WTC11 (cell line): ENCODE data around the gene POLDIP3. TPM values are rescaled to one million over a fixed set of nuclear protein-coding genes. Genes with fewer than 3 reads are reported as not detected.
"Not testable (repeated sequence)": the region's sequence is repeated elsewhere in the genome, so short reads cannot be mapped to it uniquely, and the experiment has no call there.

Source experiments
- ATAC-seq: fragments of 200-7000 bp; cut with Tn5 transposase; 2 replicates; pipeline ENCODE4 v1.10.0; 2021; ENCODE audit warnings: mild to moderate bottlenecking, moderate library complexity
- CTCF ChIA-PET: fragments of 300-600 bp; sonication (Branson Sonifier 250); formaldehyde crosslinking; loops from one replicate; lab custom pipeline; 2021; ENCODE audit warnings: antibody characterized with exemption; lab: Charles Lee
- POLR2A ChIA-PET: fragments of 350-600 bp; sonication (Branson Sonifier 250); formaldehyde crosslinking; loops from one replicate; lab custom pipeline; 2021; ENCODE audit warnings: antibody characterized with exemption; lab: Charles Lee
- DNase-seq: peaks from one replicate; pipeline ENCODE4 v3.0.0; 2021; ENCODE audit warnings: low spot score
- H3K27ac Mint-ChIP-seq: 2 replicates; pipeline ENCODE4 v1.8.0; 2021; ENCODE audit warnings: mixed read lengths
- H3K27me3 Mint-ChIP-seq: 2 replicates; pipeline ENCODE4 v1.8.0; 2021; ENCODE audit warnings: low read depth, mild to moderate bottlenecking, moderate library complexity, mixed read lengths
- H3K36me3 Mint-ChIP-seq: 2 replicates; pipeline ENCODE4 v1.8.0; 2021; ENCODE audit warnings: mixed read lengths
- H3K4me1 Mint-ChIP-seq: 2 replicates; pipeline ENCODE4 v1.8.0; 2022; ENCODE audit warnings: mixed read lengths
- H3K4me3 Mint-ChIP-seq: 2 replicates; pipeline ENCODE4 v1.8.0; 2021; ENCODE audit warnings: mild to moderate bottlenecking, moderate library complexity, mixed read lengths
- H3K9me3 Mint-ChIP-seq: 2 replicates; pipeline ENCODE4 v1.8.0; 2021; ENCODE audit warnings: mixed read lengths
- ARID4B ChIP-seq: sonication (generic); formaldehyde crosslinking; IDR thresholded peaks from 2 replicates; pipeline ENCODE4 v1.8.0; 2023; ENCODE audit warnings: missing genetic modification reagents, mild to moderate bottlenecking, borderline replicate concordance
- ATF2 ChIP-seq: sonication (generic); formaldehyde crosslinking; IDR thresholded peaks from 2 replicates; pipeline ENCODE4 v1.8.1; 2022; ENCODE audit warnings: low read depth, missing genetic modification reagents, borderline replicate concordance
- CREM ChIP-seq: sonication (generic); formaldehyde crosslinking; IDR thresholded peaks from 2 replicates; pipeline ENCODE4 v1.8.1; 2022; ENCODE audit warnings: mild to moderate bottlenecking, missing genetic modification reagents, moderate library complexity
- FOXJ3 ChIP-seq: sonication (generic); formaldehyde crosslinking; IDR thresholded peaks from 2 replicates; pipeline ENCODE4 v1.9.0; 2021; ENCODE audit warnings: missing genetic modification reagents, mild to moderate bottlenecking, borderline replicate concordance
- IRF2 ChIP-seq: sonication (generic); formaldehyde crosslinking; IDR thresholded peaks from 2 replicates; pipeline ENCODE4 v1.8.0; 2022; ENCODE audit warnings: low read depth, missing genetic modification reagents, borderline replicate concordance
- JAZF1 ChIP-seq: fragments of 250-450 bp; sonication (Bioruptor Pico); IDR thresholded peaks from 2 replicates; pipeline ENCODE4 v1.9.0; 2021; ENCODE audit warnings: moderate library complexity, mild to moderate bottlenecking, inconsistent platforms
- KAT7 ChIP-seq: sonication (generic); formaldehyde crosslinking; IDR thresholded peaks from 2 replicates; pipeline ENCODE4 v1.8.1; 2023; ENCODE audit warnings: missing genetic modification reagents, mild to moderate bottlenecking, borderline replicate concordance
- MXD4 ChIP-seq: fragments of 250-450 bp; sonication (Bioruptor Pico); IDR thresholded peaks from 2 replicates; pipeline ENCODE4 v1.8.0; 2021; ENCODE audit warnings: mild to moderate bottlenecking, moderate library complexity, borderline replicate concordance
- NFYB ChIP-seq: sonication (generic); formaldehyde crosslinking; conservative IDR thresholded peaks from 2 replicates; pipeline ENCODE4 v1.8.0; 2022; ENCODE audit warnings: low read depth, missing genetic modification reagents
- NR1H2 ChIP-seq: sonication (generic); formaldehyde crosslinking; IDR thresholded peaks from 2 replicates; pipeline ENCODE4 v1.9.0; 2021; ENCODE audit warnings: mild to moderate bottlenecking, moderate library complexity, missing genetic modification reagents
- SP1 ChIP-seq: sonication (generic); formaldehyde crosslinking; conservative IDR thresholded peaks from 2 replicates; pipeline ENCODE4 v1.8.1; 2022; ENCODE audit warnings: missing genetic modification reagents
- TCF7 ChIP-seq: sonication (generic); formaldehyde crosslinking; IDR thresholded peaks from 2 replicates; pipeline ENCODE4 v1.8.0; 2022; ENCODE audit warnings: mild to moderate bottlenecking, low read depth, missing genetic modification reagents, moderate library complexity
- ZBTB43 ChIP-seq: sonication (generic); formaldehyde crosslinking; IDR thresholded peaks from 2 replicates; pipeline ENCODE4 v1.8.1; 2023; ENCODE audit warnings: mild to moderate bottlenecking, missing genetic modification reagents
- ZNF121 ChIP-seq: sonication (generic); formaldehyde crosslinking; IDR thresholded peaks from 2 replicates; pipeline ENCODE4 v1.8.0; 2023; ENCODE audit warnings: missing genetic modification reagents
- ZNF232 ChIP-seq: sonication (generic); formaldehyde crosslinking; IDR thresholded peaks from 2 replicates; pipeline ENCODE4 v1.8.0; 2022; ENCODE audit warnings: mild to moderate bottlenecking, missing genetic modification reagents
- ZNF512 ChIP-seq: sonication (generic); formaldehyde crosslinking; IDR thresholded peaks from 2 replicates; pipeline ENCODE4 v1.8.1; 2022; ENCODE audit warnings: missing genetic modification reagents, borderline replicate concordance
- ZNF671 ChIP-seq: fragments of 250-450 bp; sonication (Bioruptor Pico); IDR thresholded peaks from 2 replicates; pipeline ENCODE4 v1.8.0; 2021; ENCODE audit warnings: mild to moderate bottlenecking
- total RNA-seq: library from RNA; stranded (reverse); gene quantifications from 3 replicates; pipeline ENCODE4 v1.2.3, GENCODE V29; 2021
- TF ChIP-seq, protein P1 (sequence below): sonication (generic); formaldehyde crosslinking; IDR thresholded peaks from 2 replicates; pipeline ENCODE4 v1.8.0; 2022; ENCODE audit warnings: mild to moderate bottlenecking, missing genetic modification reagents
- TF ChIP-seq, protein P2 (sequence below): sonication (generic); formaldehyde crosslinking; IDR thresholded peaks from 2 replicates; pipeline ENCODE4 v1.8.1; 2022; ENCODE audit warnings: mild to moderate bottlenecking, missing genetic modification reagents, moderate library complexity, borderline replicate concordance
- TF ChIP-seq, protein P3 (sequence below): sonication (generic); formaldehyde crosslinking; conservative IDR thresholded peaks from 2 replicates; pipeline ENCODE4 v1.8.1; 2022; ENCODE audit warnings: mild to moderate bottlenecking, missing genetic modification reagents

Gene POLDIP3
- total RNA-seq, 1 experiment from 2014 or later = 73.2 TPM

DNA sequence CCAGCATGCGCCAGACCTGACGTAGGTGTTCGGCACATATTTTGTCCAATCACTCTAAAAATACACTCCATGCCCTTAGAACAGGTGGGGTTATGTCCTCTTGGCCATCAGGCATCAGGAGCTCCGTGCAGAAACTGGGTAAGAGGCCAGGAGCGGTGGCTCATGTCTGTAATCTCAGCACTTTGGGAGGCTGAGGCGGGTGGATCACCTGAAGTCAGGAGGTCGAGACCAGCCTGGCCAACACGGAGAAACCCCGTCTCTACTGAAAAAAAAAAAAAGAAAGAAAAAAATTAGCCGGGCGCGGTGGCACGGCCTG, 1.1 kb upstream of the POLDIP3 start:
- CTCF ChIA-PET = interaction anchor here (0.5 to 3.0 kb wide), 4 partner anchors 34 to 179 kb away, joined by 3 to 7 read pairs (median 6); partner anchors contain the start of gene CYB5R3
- ATAC-seq, H3K9me3 Mint-ChIP-seq: not testable (repeated sequence)

DNA sequence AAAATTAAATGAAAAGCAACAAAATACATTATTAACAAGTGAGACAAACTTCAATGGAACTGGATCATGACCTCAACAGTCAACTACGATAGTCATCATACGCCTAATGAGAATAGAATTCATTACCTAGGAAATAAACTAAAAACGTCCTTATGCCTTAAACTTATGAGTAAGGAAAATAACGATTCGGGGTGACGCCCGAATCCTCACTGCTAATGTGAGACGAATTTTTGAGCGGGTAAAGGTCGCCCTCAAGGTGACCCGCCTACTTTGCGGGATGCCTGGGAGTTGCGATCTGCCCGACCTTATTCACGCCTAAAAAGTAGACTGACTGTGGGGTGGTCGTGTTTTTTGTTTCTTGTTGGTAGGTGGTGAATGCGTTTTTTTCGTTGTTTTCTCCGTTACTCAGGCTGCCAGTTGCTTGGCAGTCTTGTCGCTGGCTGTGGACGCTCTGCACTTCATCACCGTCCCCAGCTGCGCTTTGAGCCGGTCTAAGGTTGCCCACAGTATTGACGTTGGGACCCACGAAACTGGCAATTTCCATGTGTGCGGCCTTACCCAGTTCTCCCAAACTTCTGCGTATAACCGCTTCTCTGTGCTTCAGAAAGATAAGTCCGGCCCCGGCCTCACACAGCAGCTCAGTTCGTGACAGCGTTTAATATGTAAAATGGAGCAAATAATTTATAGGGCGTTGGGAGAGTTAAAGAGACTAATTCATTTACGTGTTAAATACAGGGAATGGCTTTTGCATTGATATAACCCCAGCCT, 593 bp upstream of the POLDIP3 start:
- ATAC-seq (peak; percentile 88), DNase-seq (peak; percentile 78)
- H3K36me3 Mint-ChIP-seq = peaks cover 18% of the 10 kb centered on the region
- H3K9me3 Mint-ChIP-seq = no peaks in the 10 kb centered on the region
- H3K27ac Mint-ChIP-seq = peak overlapping the region; percentile 100
- ChIA-PET CTCF (interaction anchor here (0.6 to 3.0 kb wide), 6 partner anchors 8 to 573 kb away, joined by 3 to 7 read pairs (median 5); partner anchors contain the start of gene CYB5R3), POLR2A (interaction anchor here (0.6 to 1.5 kb wide), 5 partner anchors 40 to 253 kb away, joined by 3 to 5 read pairs (median 3); no protein-coding TSS in a partner anchor)
- H3K27me3 Mint-ChIP-seq = no peaks in the 10 kb centered on the region
- H3K4me1 Mint-ChIP-seq = peaks cover 32% of the 10 kb centered on the region
- peak overlapping the region; percentile 90 for H3K4me3 Mint-ChIP-seq
- TF ChIP-seq IRF2 (CRISPR knock-in tag) (no peak), SP1 (CRISPR knock-in tag) (peak; percentile 67; the same call in 1 of the 2 replicates), ATF2 (CRISPR knock-in tag) (peak; percentile 40; the same call in 1 of the 2 replicates), ARID4B (CRISPR knock-in tag) (peak; percentile 95), NFYB (no peak; the same call in 1 of the 2 replicates), ZNF512 (CRISPR knock-in tag) (no peak), KAT7 (CRISPR knock-in tag) (peak; percentile 98), ZNF671 (CRISPR knock-in tag) (peak; percentile 100), ZBTB43 (CRISPR knock-in tag) (peak; percentile 88; the same call in 1 of the 2 replicates), ZNF121 (CRISPR knock-in tag) (peak; percentile 39; the same call in 1 of the 2 replicates), MXD4 (no peak), ZNF232 (CRISPR knock-in tag) (peak; percentile 81; the same call in 1 of the 2 replicates), TCF7 (CRISPR knock-in tag) (no peak), CREM (CRISPR knock-in tag) (peak; percentile 91), NR1H2 (CRISPR knock-in tag) (peak; percentile 88), JAZF1 (CRISPR knock-in tag) (peak; percentile 93), FOXJ3 (CRISPR knock-in tag) (peak; percentile 96)
- TF ChIP-seq, protein P1, sequence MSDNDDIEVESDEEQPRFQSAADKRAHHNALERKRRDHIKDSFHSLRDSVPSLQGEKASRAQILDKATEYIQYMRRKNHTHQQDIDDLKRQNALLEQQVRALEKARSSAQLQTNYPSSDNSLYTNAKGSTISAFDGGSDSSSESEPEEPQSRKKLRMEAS (CRISPR knock-in tag) = peak; percentile 75; the same call in 1 of the 2 replicates
- TF ChIP-seq, protein P2, sequence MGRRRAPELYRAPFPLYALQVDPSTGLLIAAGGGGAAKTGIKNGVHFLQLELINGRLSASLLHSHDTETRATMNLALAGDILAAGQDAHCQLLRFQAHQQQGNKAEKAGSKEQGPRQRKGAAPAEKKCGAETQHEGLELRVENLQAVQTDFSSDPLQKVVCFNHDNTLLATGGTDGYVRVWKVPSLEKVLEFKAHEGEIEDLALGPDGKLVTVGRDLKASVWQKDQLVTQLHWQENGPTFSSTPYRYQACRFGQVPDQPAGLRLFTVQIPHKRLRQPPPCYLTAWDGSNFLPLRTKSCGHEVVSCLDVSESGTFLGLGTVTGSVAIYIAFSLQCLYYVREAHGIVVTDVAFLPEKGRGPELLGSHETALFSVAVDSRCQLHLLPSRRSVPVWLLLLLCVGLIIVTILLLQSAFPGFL (CRISPR knock-in tag) = peak; percentile 98
- TF ChIP-seq, protein P3, sequence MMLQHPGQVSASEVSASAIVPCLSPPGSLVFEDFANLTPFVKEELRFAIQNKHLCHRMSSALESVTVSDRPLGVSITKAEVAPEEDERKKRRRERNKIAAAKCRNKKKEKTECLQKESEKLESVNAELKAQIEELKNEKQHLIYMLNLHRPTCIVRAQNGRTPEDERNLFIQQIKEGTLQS (CRISPR knock-in tag) = 0 out of 2 replicates have a peak, but pooled peaks have one; percentile 42

More for the DNA sequence above, 1.1 kb upstream of the POLDIP3 start:
- H3K27me3 Mint-ChIP-seq, DNase-seq: not testable (repeated sequence)
- Mint-ChIP-seq H3K4me3 (peak overlapping the region; percentile 90), H3K27ac (peak overlapping the region; percentile 100), H3K36me3 (peaks cover 16% of the 10 kb centered on the region), H3K4me1 (peaks cover 30% of the 10 kb centered on the region)
- POLR2A ChIA-PET = interaction anchor here (0.6 to 1.5 kb wide), 5 partner anchors 40 to 252 kb away, joined by 3 to 5 read pairs (median 3); no protein-coding TSS in a partner anchor
